ENCODE measurements around the gene MRAS. TPM values are rescaled to one million over a fixed set of nuclear protein-coding genes. Genes with fewer than 3 reads are reported as not detected.

MRAS gene
- total RNA-seq, 1 experiment from 2014 or later = 0.77 TPM

GRCh38 chr3:138399766-138400165, 51.4 kb downstream of the MRAS start:
- H3K9me3 ChIP-seq (ENCODE audit: low read depth, low read length, poor library complexity, severe bottlenecking) = no peaks in the 10 kb centered on the region
- H3K36me3 ChIP-seq (ENCODE audit: insufficient read depth, low read length, poor library complexity, severe bottlenecking) = no peaks in the 10 kb centered on the region
- ChIA-PET POLR2A (ENCODE audit: low non-redundant PET) (no interaction called here), CTCF (interaction anchor here (1.0 kb wide), 1 partner anchor 18 kb away, joined by 3 read pairs; no protein-coding TSS in a partner anchor)
- TF ChIP-seq CTCF (conservative IDR thresholded peaks at IDR 0.05; ENCODE audit: low read depth, low read length) (no peak), EZH2 (IDR thresholded peaks at IDR 0.05; ENCODE audit: borderline replicate concordance, low read depth, low read length, poor library complexity, severe bottlenecking) (no peak)
- intact Hi-C loops (cut with micrococcal nuclease; ENCODE audit: unreplicated experiment) = no loop called here
- H3K27ac ChIP-seq (ENCODE audit: low read depth, low read length, poor library complexity, severe bottlenecking) = no peak overlapping the region
- H3K27me3 ChIP-seq (replicated peaks; ENCODE audit: insufficient read depth, low read depth, low read length, poor library complexity) = peaks cover 1% of the 10 kb centered on the region
- DNase-seq (ENCODE audit: low spot score) = no peak
- BruUV-seq (replicated peaks) = no TSS peak
- H3K4me3 ChIP-seq (ENCODE audit: low read depth, low read length, poor library complexity, severe bottlenecking) = no peak overlapping the region
- no peaks in the 10 kb centered on the region for H3K4me1 ChIP-seq (ENCODE audit: insufficient read depth, low read length, poor library complexity, severe bottlenecking)

GRCh38 chr3:138400651-138401070, 52.3 kb downstream of the MRAS start:
- Histone ChIP-seq H3K27me3 (replicated peaks; ENCODE audit: insufficient read depth, low read depth, low read length, poor library complexity) (peaks cover 7% of the 10 kb centered on the region), H3K4me3 (ENCODE audit: low read depth, low read length, poor library complexity, severe bottlenecking) (no peak overlapping the region), H3K9me3 (ENCODE audit: low read depth, low read length, poor library complexity, severe bottlenecking) (no peaks in the 10 kb centered on the region), H3K36me3 (ENCODE audit: insufficient read depth, low read length, poor library complexity, severe bottlenecking) (no peaks in the 10 kb centered on the region), H3K27ac (ENCODE audit: low read depth, low read length, poor library complexity, severe bottlenecking) (no peak overlapping the region), H3K4me1 (ENCODE audit: insufficient read depth, low read length, poor library complexity, severe bottlenecking) (no peaks in the 10 kb centered on the region)
- TF ChIP-seq EZH2 (IDR thresholded peaks at IDR 0.05; ENCODE audit: borderline replicate concordance, low read depth, low read length, poor library complexity, severe bottlenecking) (no peak), CTCF (conservative IDR thresholded peaks at IDR 0.05; ENCODE audit: low read depth, low read length) (no peak)
- ChIA-PET CTCF (interaction anchor here (1.0 kb wide), 1 partner anchor 17 kb away, joined by 3 read pairs; no protein-coding TSS in a partner anchor), POLR2A (ENCODE audit: low non-redundant PET) (no interaction called here)
- no peak for DNase-seq (ENCODE audit: low spot score)
- BruUV-seq (replicated peaks) = no TSS peak
- intact Hi-C loops (cut with micrococcal nuclease; ENCODE audit: unreplicated experiment) = no loop called here

- no peak for DNase-seq (ENCODE audit: low spot score)
- Histone ChIP-seq H3K9me3 (ENCODE audit: low read depth, low read length, poor library complexity, severe bottlenecking) (no peaks in the 10 kb centered on the region), H3K27me3 (replicated peaks; ENCODE audit: insufficient read depth, low read depth, low read length, poor library complexity) (peaks cover 11% of the 10 kb centered on the region), H3K4me3 (ENCODE audit: low read depth, low read length, poor library complexity, severe bottlenecking) (no peak overlapping the region), H3K4me1 (ENCODE audit: insufficient read depth, low read length, poor library complexity, severe bottlenecking) (no peaks in the 10 kb centered on the region), H3K36me3 (ENCODE audit: insufficient read depth, low read length, poor library complexity, severe bottlenecking) (no peaks in the 10 kb centered on the region), H3K27ac (ENCODE audit: low read depth, low read length, poor library complexity, severe bottlenecking) (no peak overlapping the region)
- BruUV-seq (replicated peaks) = no TSS peak
- intact Hi-C loops (cut with micrococcal nuclease; ENCODE audit: unreplicated experiment) = no loop called here
- POLR2A ChIA-PET (ENCODE audit: low non-redundant PET) = no interaction called here
- TF ChIP-seq CTCF (conservative IDR thresholded peaks at IDR 0.05; ENCODE audit: low read depth, low read length) (no peak), EZH2 (IDR thresholded peaks at IDR 0.05; ENCODE audit: borderline replicate concordance, low read depth, low read length, poor library complexity, severe bottlenecking) (no peak)
- CTCF ChIA-PET = no interaction called here
These were observed 53.5 kb downstream of the MRAS start for GRCh38 chr3:138401834-138402233.

Data from A673 (cell line).